GDM1 (cell line): ENCODE results near the gene A4GALT.

Source experiments
- DNase-seq: peaks from one replicate; lab custom pipeline; 2025; lab: John Stamatoyannopoulos, UW

Gene A4GALT

GRCh38 chr22:42648017-42648367 lies 72.7 kb downstream of the A4GALT start:
- DNase-seq: no peak

- DNase-seq: no peak
Observed at GRCh38 chr22:42646569-42647525, 73.8 kb downstream of the A4GALT start.

- DNase-seq: no peak
Observed at GRCh38 chr22:42645938-42646568, 74.6 kb downstream of the A4GALT start.

GRCh38 chr22:42645341-42645937 lies 75.2 kb downstream of the A4GALT start:
- no peak for DNase-seq

GRCh38 chr22:42644422-42645340 lies 76.0 kb downstream of the A4GALT start:
- DNase-seq: no peak

GRCh38 chr22:42643634-42644421 lies 76.8 kb downstream of the A4GALT start:
- DNase-seq: no peak

GRCh38 chr22:42642806-42643633 lies 77.7 kb downstream of the A4GALT start:
- peak; percentile 58 for DNase-seq
